ENCODE measurements around the gene NR2C2. TPM values are rescaled to one million over a fixed set of nuclear protein-coding genes. Genes with fewer than 3 reads are reported as not detected.

The NR2C2 gene
- total and polyA plus RNA-seq, 10 of the 15 experiments (the other 5 are each of a cell fraction or from before 2014, with no cell fraction given): 2.7 to 30.3 (median 18.3) TPM

- TF ChIP-seq ETV6 (conservative IDR thresholded peaks at IDR 0.05 in 1 of 2, IDR thresholded peaks at IDR 0.05 in 1 of 2; ENCODE audit: borderline replicate concordance in 1 of 2, low read depth in 1 of 2) (no peak), RBBP5 (conservative IDR thresholded peaks at IDR 0.05) (no peak)
- TF ChIP-seq, protein P1, sequence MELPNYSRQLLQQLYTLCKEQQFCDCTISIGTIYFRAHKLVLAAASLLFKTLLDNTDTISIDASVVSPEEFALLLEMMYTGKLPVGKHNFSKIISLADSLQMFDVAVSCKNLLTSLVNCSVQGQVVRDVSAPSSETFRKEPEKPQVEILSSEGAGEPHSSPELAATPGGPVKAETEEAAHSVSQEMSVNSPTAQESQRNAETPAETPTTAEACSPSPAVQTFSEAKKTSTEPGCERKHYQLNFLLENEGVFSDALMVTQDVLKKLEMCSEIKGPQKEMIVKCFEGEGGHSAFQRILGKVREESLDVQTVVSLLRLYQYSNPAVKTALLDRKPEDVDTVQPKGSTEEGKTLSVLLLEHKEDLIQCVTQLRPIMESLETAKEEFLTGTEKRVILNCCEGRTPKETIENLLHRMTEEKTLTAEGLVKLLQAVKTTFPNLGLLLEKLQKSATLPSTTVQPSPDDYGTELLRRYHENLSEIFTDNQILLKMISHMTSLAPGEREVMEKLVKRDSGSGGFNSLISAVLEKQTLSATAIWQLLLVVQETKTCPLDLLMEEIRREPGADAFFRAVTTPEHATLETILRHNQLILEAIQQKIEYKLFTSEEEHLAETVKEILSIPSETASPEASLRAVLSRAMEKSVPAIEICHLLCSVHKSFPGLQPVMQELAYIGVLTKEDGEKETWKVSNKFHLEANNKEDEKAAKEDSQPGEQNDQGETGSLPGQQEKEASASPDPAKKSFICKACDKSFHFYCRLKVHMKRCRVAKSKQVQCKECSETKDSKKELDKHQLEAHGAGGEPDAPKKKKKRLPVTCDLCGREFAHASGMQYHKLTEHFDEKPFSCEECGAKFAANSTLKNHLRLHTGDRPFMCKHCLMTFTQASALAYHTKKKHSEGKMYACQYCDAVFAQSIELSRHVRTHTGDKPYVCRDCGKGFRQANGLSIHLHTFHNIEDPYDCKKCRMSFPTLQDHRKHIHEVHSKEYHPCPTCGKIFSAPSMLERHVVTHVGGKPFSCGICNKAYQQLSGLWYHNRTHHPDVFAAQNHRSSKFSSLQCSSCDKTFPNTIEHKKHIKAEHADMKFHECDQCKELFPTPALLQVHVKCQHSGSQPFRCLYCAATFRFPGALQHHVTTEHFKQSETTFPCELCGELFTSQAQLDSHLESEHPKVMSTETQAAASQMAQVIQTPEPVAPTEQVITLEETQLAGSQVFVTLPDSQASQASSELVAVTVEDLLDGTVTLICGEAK (IDR thresholded peaks at IDR 0.05; ENCODE audit: borderline replicate concordance): no peak
- TF ChIP-seq, protein P2, sequence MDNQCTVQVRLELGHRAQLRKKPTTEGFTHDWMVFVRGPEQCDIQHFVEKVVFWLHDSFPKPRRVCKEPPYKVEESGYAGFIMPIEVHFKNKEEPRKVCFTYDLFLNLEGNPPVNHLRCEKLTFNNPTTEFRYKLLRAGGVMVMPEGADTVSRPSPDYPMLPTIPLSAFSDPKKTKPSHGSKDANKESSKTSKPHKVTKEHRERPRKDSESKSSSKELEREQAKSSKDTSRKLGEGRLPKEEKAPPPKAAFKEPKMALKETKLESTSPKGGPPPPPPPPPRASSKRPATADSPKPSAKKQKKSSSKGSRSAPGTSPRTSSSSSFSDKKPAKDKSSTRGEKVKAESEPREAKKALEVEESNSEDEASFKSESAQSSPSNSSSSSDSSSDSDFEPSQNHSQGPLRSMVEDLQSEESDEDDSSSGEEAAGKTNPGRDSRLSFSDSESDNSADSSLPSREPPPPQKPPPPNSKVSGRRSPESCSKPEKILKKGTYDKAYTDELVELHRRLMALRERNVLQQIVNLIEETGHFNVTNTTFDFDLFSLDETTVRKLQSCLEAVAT (IDR thresholded peaks at IDR 0.05): no peak
- TF ChIP-seq, protein P3, sequence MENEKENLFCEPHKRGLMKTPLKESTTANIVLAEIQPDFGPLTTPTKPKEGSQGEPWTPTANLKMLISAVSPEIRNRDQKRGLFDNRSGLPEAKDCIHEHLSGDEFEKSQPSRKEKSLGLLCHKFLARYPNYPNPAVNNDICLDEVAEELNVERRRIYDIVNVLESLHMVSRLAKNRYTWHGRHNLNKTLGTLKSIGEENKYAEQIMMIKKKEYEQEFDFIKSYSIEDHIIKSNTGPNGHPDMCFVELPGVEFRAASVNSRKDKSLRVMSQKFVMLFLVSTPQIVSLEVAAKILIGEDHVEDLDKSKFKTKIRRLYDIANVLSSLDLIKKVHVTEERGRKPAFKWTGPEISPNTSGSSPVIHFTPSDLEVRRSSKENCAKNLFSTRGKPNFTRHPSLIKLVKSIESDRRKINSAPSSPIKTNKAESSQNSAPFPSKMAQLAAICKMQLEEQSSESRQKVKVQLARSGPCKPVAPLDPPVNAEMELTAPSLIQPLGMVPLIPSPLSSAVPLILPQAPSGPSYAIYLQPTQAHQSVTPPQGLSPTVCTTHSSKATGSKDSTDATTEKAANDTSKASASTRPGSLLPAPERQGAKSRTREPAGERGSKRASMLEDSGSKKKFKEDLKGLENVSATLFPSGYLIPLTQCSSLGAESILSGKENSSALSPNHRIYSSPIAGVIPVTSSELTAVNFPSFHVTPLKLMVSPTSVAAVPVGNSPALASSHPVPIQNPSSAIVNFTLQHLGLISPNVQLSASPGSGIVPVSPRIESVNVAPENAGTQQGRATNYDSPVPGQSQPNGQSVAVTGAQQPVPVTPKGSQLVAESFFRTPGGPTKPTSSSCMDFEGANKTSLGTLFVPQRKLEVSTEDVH (IDR thresholded peaks at IDR 0.05; ENCODE audit: low read depth, partially characterized antibody): no peak
These were observed 85.7 kb downstream of the NR2C2 start (continued) for GRCh38 chr3:15033103-15033502.
